Suprapubic skin (tissue), 4 donors: ENCODE data around the gene EZR. TPM values are rescaled to one million over a fixed set of nuclear protein-coding genes. Genes with fewer than 3 reads are reported as not detected.
"Not testable (repeated sequence)": the region's sequence is repeated elsewhere in the genome, so short reads cannot be mapped to it uniquely, and the experiment has no call there.

Source experiments
- DNase-seq, 2 donors: peaks; one replicate each; pipeline ENCODE4 v3.0.0-alpha.2; 2019; ENCODE audit warnings: low spot score in 2 of 2
- H3K27ac ChIP-seq: fragments of 200-600 bp; sonication (generic); one replicate; pipeline ENCODE4 v1.5.1; 2019
- H3K27me3 ChIP-seq: fragments of 200-600 bp; sonication (generic); one replicate; pipeline ENCODE4 v1.5.1; 2019
- H3K36me3 ChIP-seq: fragments of 200-600 bp; sonication (generic); one replicate; pipeline ENCODE4 v1.5.1; 2019
- H3K4me1 ChIP-seq: fragments of 200-600 bp; sonication (generic); one replicate; pipeline ENCODE4 v1.5.1; 2019
- H3K4me3 ChIP-seq: fragments of 200-600 bp; sonication (generic); one replicate; pipeline ENCODE4 v1.5.1; 2019; ENCODE audit warnings: mild to moderate bottlenecking
- H3K9me3 ChIP-seq: fragments of 200-600 bp; sonication (generic); one replicate; pipeline ENCODE4 v1.5.1; 2019
- CTCF ChIP-seq, 2 donors: fragments of 200-600 bp in 1 of 2; fragments of 450-650 bp in 1 of 2; sonication (generic) in 1 of 2; IDR thresholded peaks; one replicate each; pipeline ENCODE4 v1.5.1; 2016 to 2019; ENCODE audit warnings: antibody characterized with exemption in 2 of 2, mild to moderate bottlenecking in 1 of 2, moderate library complexity in 1 of 2
- EP300 ChIP-seq: sonication (generic); formaldehyde crosslinking; IDR thresholded peaks from one replicate; pipeline ENCODE4 v1.6.1; 2017; ENCODE audit warnings: antibody characterized with exemption
- POLR2A ChIP-seq, 2 donors: fragments of 450-650 bp; IDR thresholded peaks; one replicate each; pipeline ENCODE4 v1.6.1; 2017; ENCODE audit warnings: antibody characterized with exemption in 2 of 2, mild to moderate bottlenecking in 2 of 2, moderate library complexity in 2 of 2
- POLR2AphosphoS5 ChIP-seq, 3 donors: sonication (generic); formaldehyde crosslinking; IDR thresholded peaks; one replicate each; pipeline ENCODE4 v1.6.1; 2017; ENCODE audit warnings: antibody characterized with exemption in 3 of 3
- WGBS: methylation state at CpG from one replicate; pipeline ENCODE4 v1.1.5; 2018; 5-methylcytosine and 5-hydroxymethylcytosine counted together
- total RNA-seq, 4 donors: library from RNA; depleted of rRNA; stranded (reverse); fragments of >200 nt; gene quantifications; one replicate each; pipeline ENCODE4 v1.1.0, GENCODE V29; 2016

EZR gene
- total RNA-seq, 4 donors from 2014 or later: 154 to 394 (median 238) TPM

GRCh38 chr6:158839796-158840195 lies 20.6 kb upstream of the EZR start:
- H3K27ac ChIP-seq: no peak overlapping the region
- peaks cover 7% of the 10 kb centered on the region for H3K4me1 ChIP-seq
- TF ChIP-seq CTCF (IDR thresholded peaks at IDR 0.05) (no peak), POLR2AphosphoS5 (IDR thresholded peaks at IDR 0.05) (no peak), EP300 (no peak), POLR2A (IDR thresholded peaks at IDR 0.05) (no peak)
- no peaks in the 10 kb centered on the region for H3K36me3 ChIP-seq
- no peaks in the 10 kb centered on the region for H3K9me3 ChIP-seq
- WGBS: 94% methylated on average over 5 of the region's 5 CpGs
- no peak for DNase-seq
- no peak overlapping the region for H3K4me3 ChIP-seq
- H3K27me3 ChIP-seq: no peaks in the 10 kb centered on the region

GRCh38 chr6:158838790-158839189 lies 19.6 kb upstream of the EZR start:
- not testable (repeated sequence) for H3K27me3 ChIP-seq, H3K4me1 ChIP-seq, H3K36me3 ChIP-seq, DNase-seq, H3K9me3 ChIP-seq, H3K4me3 ChIP-seq
- WGBS: 80% methylated on average over 3 of the region's 3 CpGs
- H3K27ac ChIP-seq: peak overlapping the region; percentile 8

- DNase-seq: no peak
- Histone ChIP-seq H3K4me1 (peaks cover 7% of the 10 kb centered on the region), H3K9me3 (no peaks in the 10 kb centered on the region), H3K27me3 (no peaks in the 10 kb centered on the region), H3K4me3 (no peak overlapping the region), H3K27ac (peak overlapping the region; percentile 12), H3K36me3 (no peaks in the 10 kb centered on the region)
- TF ChIP-seq EP300 (no peak), CTCF (IDR thresholded peaks at IDR 0.05) (no peak), POLR2AphosphoS5 (IDR thresholded peaks at IDR 0.05) (no peak), POLR2A (IDR thresholded peaks at IDR 0.05) (no peak)
- WGBS: 54% methylated on average over 14 of the region's 14 CpGs
Measured at GRCh38 chr6:158837684-158838625, 18.8 kb upstream of the EZR start.

GRCh38 chr6:158836625-158837311 lies 17.6 kb upstream of the EZR start:
- no peak overlapping the region for H3K27ac ChIP-seq
- no peaks in the 10 kb centered on the region for H3K36me3 ChIP-seq
- H3K9me3 ChIP-seq: no peaks in the 10 kb centered on the region
- H3K4me1 ChIP-seq: peaks cover 10% of the 10 kb centered on the region
- WGBS: 97% methylated on average over 10 of the region's 11 CpGs
- DNase-seq: no peak
- no peak overlapping the region for H3K4me3 ChIP-seq
- no peaks in the 10 kb centered on the region for H3K27me3 ChIP-seq
- TF ChIP-seq EP300 (no peak), POLR2AphosphoS5 (IDR thresholded peaks at IDR 0.05) (no peak), POLR2A (IDR thresholded peaks at IDR 0.05) (no peak), CTCF (IDR thresholded peaks at IDR 0.05) (no peak)

GRCh38 chr6:158835616-158836221 lies 16.6 kb upstream of the EZR start:
- TF ChIP-seq POLR2AphosphoS5 (IDR thresholded peaks at IDR 0.05): no peak
- TF ChIP-seq CTCF (IDR thresholded peaks at IDR 0.05): no peak
- no peak for TF ChIP-seq POLR2A (IDR thresholded peaks at IDR 0.05)
- no peak for TF ChIP-seq EP300
- Histone ChIP-seq H3K9me3 (no peaks in the 10 kb centered on the region), H3K4me3 (no peak overlapping the region), H3K27me3 (no peaks in the 10 kb centered on the region), H3K27ac (no peak overlapping the region), H3K4me1 (peaks cover 15% of the 10 kb centered on the region), H3K36me3 (no peaks in the 10 kb centered on the region)
- no peak for DNase-seq
- WGBS: 87% methylated on average over 19 of the region's 19 CpGs
